Progenitor cell of endocrine pancreas (in vitro differentiated cells): Measurements from ENCODE around the gene PPP2R5C. TPM values are rescaled to one million over a fixed set of nuclear protein-coding genes. Genes with fewer than 3 reads are reported as not detected.
A peak's percentile ranks its signal among the peaks of the same experiment; 100 is the strongest.

ENCODE experiments used
- DNase-seq: peaks from one replicate; pipeline ENCODE4 v3.0.0; 2021; ENCODE audit warnings: low spot score; ENCODE audit not compliant: unreplicated experiment
- H3K27ac Mint-ChIP-seq: 2 replicates; pipeline ENCODE4 v1.8.0; 2021; ENCODE audit warnings: mild to moderate bottlenecking, moderate library complexity, mixed read lengths
- H3K27me3 Mint-ChIP-seq: 2 replicates; pipeline ENCODE4 v1.8.0; 2021; ENCODE audit warnings: mixed read lengths
- H3K36me3 Mint-ChIP-seq: 2 replicates; pipeline ENCODE4 v1.8.0; 2022; ENCODE audit warnings: mixed read lengths; ENCODE audit not compliant: insufficient read depth
- H3K4me1 Mint-ChIP-seq: 2 replicates; pipeline ENCODE4 v1.8.0; 2021; ENCODE audit warnings: low read depth, mixed read lengths
- H3K4me3 Mint-ChIP-seq: 2 replicates; pipeline ENCODE4 v1.8.0; 2021; ENCODE audit warnings: low read depth, mild to moderate bottlenecking, moderate library complexity, mixed read lengths
- H3K9me3 Mint-ChIP-seq: 2 replicates; pipeline ENCODE4 v1.8.0; 2021; ENCODE audit warnings: low read depth, mixed read lengths
- CTCF ChIP-seq: fragments of 200-600 bp; sonication (generic); IDR thresholded peaks from one replicate; pipeline ENCODE4 v1.5.0; 2021; ENCODE audit warnings: antibody characterized with exemption, mild to moderate bottlenecking; ENCODE audit not compliant: unreplicated experiment
- total RNA-seq: library from RNA; stranded (reverse); gene quantifications from 2 replicates; pipeline ENCODE4 v1.2.1, GENCODE V29; 2021

PPP2R5C gene
- total RNA-seq, 1 donor from 2014 or later, result 120 TPM

- peaks cover 17% of the 10 kb centered on the region for H3K4me1 Mint-ChIP-seq
- no peak for TF ChIP-seq CTCF
- no peak for DNase-seq
Observed at GRCh38 chr14:101817501-101818001, 56.0 kb downstream of the PPP2R5C start.

DNA sequence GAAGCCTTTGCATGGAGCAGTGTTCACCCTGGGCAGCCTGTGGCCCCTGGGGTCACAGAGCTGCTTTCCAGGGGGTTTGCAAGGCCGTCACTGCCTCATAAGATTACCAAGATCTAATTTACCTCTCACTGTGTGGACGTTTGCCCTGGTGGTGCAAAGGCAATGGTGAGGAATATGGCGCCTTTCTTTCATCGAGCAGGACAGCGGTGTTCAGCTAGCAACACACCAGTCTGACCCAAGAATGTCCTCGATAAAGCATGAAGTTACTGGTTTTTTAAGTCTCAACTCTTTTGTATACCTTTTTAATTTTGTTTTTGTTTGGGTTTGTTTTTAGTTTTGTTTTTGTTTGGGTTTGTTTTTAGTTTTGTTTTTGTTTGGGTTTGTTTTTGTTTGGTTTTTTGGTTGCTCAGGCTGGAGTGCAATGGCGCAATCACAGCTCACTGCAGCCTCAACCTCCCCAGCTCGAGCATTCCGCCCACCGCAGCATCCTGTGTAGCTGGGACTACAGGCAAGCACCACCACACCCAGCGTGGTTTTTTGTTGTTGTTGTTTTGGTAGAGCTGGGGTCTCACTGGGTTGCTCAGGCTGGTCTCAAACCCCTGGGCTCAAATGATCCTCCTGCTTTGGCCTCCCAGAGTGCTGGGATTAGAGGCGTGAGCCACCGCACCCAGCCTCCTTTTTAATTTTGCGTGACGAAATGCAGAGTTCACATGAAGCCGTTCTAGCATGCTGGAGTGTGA is 57.9 kb downstream of the PPP2R5C start:
- H3K9me3 Mint-ChIP-seq, result no peaks in the 10 kb centered on the region
- DNase-seq, result no peak
- H3K4me1 Mint-ChIP-seq, result peaks cover 11% of the 10 kb centered on the region
- no peak for TF ChIP-seq CTCF
- H3K27me3 Mint-ChIP-seq, result no peaks in the 10 kb centered on the region
- H3K36me3 Mint-ChIP-seq, result peaks cover 7% of the 10 kb centered on the region
- H3K4me3 Mint-ChIP-seq, result no peak overlapping the region
- no peak overlapping the region for H3K27ac Mint-ChIP-seq

More at GRCh38 chr14:101817501-101818001, 56.0 kb downstream of the PPP2R5C start:
- Mint-ChIP-seq H3K27me3 (no peaks in the 10 kb centered on the region), H3K27ac (no peak overlapping the region), H3K4me3 (no peak overlapping the region), H3K36me3 (peaks cover 8% of the 10 kb centered on the region), H3K9me3 (no peaks in the 10 kb centered on the region)

DNA sequence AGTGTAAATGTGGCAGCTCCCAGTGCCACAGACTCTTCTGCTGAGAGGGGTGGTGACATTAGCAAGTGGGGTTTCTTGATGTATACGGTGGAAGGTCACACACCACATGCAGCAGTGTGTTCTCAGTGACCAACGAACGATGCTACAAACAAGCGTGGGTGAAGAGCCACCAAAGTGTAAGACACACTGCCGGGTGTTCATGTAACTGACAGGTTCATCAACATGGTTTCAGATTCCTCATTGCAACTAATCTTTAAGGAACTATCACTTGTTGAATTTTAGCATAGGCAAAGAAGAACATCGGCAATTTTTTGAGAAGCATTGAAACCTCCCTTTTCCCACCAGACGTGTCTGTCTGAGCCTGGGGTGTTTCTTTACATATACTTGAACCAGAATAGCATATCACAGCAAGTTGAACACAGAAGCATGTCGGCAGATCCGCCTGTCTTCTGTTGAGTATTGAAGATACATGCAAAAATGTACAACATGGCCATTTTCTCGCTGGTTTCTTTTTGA is 58.8 kb downstream of the PPP2R5C start:
- peaks cover 10% of the 10 kb centered on the region for H3K4me1 Mint-ChIP-seq
- no peak overlapping the region for H3K4me3 Mint-ChIP-seq
- DNase-seq, result no peak
- H3K9me3 Mint-ChIP-seq, result no peaks in the 10 kb centered on the region
- H3K27ac Mint-ChIP-seq, result no peak overlapping the region
- peaks cover 11% of the 10 kb centered on the region for H3K36me3 Mint-ChIP-seq
- no peak for TF ChIP-seq CTCF
- H3K27me3 Mint-ChIP-seq, result no peaks in the 10 kb centered on the region

DNA sequence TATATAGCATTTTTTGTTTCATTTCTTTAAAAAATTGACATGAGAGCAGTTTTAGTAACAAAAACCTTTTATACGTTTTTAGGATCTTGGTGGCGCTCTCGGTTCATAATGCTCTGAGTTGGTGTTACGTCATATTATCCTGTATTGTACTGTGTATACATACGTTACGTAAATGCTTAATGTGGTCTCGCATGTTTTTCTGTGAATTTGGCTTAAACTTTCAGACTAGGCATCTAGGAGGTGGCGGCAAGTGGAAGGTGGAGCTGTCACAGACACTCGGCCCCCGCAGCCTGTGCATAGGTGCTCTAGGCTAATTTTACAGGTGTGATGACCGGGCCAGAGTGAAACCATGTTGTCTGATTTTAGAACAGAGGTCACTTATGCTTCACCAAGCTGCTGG is 60.0 kb downstream of the PPP2R5C start:
- no peak for TF ChIP-seq CTCF
- Mint-ChIP-seq H3K9me3 (peaks cover 11% of the 10 kb centered on the region), H3K27me3 (no peaks in the 10 kb centered on the region), H3K27ac (peak overlapping the region; percentile 46), H3K4me1 (peaks cover 9% of the 10 kb centered on the region), H3K36me3 (peaks cover 21% of the 10 kb centered on the region), H3K4me3 (no peak overlapping the region)
- no peak for DNase-seq

GRCh38 chr14:101823066-101823465 is 61.6 kb downstream of the PPP2R5C start:
- DNase-seq, result no peak
- no peak for TF ChIP-seq CTCF
- Mint-ChIP-seq H3K4me1 (peaks cover 5% of the 10 kb centered on the region), H3K4me3 (no peak overlapping the region), H3K27me3 (no peaks in the 10 kb centered on the region), H3K27ac (peak overlapping the region; percentile 23), H3K9me3 (peaks cover 11% of the 10 kb centered on the region), H3K36me3 (peaks cover 23% of the 10 kb centered on the region)
